Activated CD8-positive, alpha-beta memory T cell treated with anti-CD3 and anti-CD28 coated beads for 48 hours (primary cell): ENCODE results near the gene KLF16.

ENCODE experiments used
- DNase-seq, 3 experiments: peaks; one replicate each; pipeline ENCODE4 v3.0.0-alpha.2; 2020; ENCODE audit warnings: low read depth in 2 of 3, low spot score in 2 of 3

The KLF16 gene

DNA sequence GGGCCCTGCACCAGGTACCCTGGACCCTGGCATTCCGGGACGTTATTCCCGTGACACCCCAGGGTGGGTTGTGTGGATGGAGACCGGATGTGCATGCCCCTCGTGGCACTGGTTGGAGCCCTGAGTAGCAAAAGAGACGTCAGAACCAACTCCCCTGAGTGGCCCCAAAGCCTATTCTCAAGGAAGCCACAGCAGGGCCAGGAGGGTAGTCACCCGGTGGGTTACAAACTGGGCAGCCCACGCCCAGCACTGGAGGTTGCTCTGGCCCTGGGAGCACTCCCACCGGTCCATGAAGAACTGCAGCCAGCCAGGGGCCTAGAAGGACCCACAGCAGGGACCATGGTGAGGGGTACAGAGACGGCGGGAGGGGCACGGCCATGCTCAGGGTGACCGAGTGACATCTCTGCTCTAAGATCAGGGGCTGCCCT is 7.5 kb downstream of the KLF16 start:
- no peak for DNase-seq

DNA sequence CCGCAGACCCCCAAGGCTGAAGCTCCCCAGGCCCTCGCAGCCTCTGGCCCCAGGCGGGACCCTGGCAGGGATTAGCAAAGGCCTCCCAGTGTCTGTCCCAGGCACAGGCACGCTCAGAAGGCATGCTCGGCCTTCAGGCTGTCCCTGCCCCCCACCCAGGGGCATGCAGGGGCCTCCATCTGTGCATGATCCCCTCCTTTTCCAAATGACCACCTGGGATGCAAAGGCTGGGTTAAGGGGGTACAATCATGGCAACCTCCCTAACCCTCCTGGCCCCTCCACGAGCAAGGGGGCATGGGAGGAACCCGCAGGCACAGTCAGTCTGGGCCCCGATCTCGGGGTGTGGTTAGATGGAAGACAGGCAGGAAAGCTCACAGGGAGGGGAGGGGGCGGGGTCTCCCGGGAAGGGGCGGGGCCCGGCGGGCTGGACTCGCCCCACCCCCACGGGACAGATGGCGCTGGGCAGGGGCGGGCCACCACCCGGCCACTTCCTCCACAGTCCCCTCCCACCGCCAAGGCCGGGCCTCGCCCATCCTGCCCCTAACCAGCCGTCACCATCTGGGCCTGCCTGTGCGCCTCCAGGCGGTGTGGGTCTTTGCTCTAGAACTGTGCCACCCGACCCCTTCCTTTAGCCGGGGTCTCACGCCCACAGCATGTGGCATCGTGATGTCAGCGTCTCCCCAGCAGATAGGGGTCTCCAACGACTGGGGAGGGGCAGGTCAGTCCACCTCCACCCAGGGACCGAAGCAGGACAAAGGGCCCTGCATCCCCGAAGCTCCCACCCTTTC is 8.1 kb downstream of the KLF16 start:
- peak; percentile 69 to 75 (median 69) for DNase-seq

DNA sequence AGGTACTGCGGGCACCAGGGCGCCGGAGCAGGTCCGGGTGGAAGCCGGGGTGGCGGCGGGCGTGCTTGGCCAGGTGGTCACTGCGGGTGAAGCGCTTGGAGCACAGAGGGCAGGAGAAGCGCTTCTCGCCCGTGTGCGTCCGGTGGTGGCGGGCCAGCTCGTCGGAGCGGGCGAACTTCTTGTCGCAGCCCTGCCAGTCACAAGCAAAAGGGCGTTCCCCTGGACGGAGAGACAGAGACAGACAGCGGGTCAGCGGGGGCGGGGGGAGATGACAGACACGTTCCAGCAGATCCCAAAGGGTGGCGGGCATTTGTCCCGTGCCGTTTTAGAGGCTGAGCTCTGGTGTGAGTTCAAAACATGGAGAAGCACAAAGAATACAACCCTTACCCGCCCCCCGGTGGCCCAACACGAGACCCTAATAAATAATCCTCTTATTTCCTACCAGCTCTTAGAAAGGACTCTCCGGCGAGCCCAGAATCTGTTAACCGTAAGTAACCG is 8.8 kb downstream of the KLF16 start:
- DNase-seq, result no peak

DNA sequence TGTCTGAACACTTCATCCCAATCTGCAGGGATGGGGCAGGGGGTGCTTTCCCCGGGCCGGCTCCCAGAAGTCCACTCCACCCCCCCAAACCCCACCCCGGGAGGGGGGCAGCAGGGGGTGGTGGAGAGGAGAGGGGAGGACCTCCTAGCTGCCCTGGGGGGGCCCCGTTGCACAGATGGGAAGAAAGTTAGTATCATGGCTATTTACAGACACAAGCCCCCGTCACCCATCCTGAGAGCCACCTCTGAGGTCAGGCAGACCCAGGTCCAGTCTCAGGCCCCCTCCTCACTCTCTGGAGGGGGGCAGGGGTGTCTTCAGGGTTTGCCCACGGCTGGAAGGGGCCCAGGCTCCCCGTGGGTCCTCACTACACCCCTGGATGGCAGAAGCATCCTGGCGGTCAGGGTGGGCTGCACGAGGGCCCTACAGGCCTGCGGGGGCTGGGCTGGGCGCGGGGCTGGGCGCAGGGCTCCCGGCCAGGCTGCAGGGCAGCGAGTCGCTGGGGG is 9.3 kb downstream of the KLF16 start:
- no peak for DNase-seq

DNA sequence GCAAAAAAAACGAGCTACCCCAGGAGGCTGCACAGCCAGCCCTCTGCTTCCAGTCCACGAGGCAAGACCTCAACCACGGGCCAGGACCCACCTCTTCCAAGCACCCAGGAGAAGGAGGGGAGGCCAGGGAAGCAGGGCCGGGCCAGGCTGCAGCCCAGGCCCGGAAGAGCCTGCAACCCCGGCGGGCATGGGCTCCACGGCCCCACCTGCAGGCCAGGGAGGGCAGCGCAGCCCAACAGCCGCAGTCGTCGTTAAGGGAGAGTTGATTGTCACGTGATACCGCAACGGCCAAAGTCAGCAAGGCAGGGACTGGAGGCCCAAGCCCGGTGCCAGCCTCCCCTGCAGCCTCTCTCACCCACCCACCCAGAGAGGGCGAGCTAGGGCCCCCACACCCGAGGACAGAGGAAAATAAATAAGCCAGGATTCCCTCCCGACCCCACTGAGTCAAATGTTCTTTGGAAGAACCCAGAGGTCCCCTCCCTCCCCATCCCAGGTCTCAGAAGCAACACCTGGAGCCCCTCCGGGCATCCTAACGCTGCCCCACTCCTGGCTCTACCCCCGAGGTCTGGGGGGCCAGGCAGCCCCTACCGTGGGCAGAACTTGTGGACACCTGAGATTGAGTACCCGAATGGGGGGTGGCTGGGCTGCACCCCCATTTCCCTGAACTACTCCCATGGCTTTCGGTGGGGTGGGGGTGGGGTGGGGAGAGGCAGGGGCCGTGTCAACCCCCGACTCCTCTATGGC is 9.9 kb downstream of the KLF16 start:
- DNase-seq, result peak; percentile 68 to 69 (median 68)

DNA sequence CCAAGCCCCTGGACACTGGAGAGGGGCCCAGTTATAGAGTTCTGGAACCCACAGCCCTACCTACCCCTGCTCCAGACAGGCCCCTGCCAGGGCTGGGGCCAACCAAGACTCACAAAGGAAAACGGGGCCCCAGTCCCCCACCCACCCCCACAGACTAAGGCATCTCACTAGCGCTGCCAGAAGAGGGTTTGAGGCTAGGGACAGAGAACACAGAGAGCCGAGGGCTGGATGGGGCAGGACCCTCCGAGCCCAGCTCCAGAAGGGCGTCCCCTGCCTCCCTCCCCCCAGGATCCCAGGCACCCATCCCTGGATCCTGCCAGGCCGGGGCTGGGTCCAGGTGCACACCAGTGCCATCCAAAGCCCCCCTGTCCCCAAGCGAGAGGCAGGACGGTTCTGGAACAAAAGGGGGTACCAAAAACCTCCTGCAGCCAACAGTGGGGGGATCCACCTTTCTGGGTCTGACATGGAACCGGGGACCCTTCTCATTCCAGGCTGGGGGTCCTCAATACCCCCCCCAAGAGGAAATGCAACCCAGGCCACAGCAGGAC is 10.7 kb downstream of the KLF16 start:
- DNase-seq, result no peak

DNA sequence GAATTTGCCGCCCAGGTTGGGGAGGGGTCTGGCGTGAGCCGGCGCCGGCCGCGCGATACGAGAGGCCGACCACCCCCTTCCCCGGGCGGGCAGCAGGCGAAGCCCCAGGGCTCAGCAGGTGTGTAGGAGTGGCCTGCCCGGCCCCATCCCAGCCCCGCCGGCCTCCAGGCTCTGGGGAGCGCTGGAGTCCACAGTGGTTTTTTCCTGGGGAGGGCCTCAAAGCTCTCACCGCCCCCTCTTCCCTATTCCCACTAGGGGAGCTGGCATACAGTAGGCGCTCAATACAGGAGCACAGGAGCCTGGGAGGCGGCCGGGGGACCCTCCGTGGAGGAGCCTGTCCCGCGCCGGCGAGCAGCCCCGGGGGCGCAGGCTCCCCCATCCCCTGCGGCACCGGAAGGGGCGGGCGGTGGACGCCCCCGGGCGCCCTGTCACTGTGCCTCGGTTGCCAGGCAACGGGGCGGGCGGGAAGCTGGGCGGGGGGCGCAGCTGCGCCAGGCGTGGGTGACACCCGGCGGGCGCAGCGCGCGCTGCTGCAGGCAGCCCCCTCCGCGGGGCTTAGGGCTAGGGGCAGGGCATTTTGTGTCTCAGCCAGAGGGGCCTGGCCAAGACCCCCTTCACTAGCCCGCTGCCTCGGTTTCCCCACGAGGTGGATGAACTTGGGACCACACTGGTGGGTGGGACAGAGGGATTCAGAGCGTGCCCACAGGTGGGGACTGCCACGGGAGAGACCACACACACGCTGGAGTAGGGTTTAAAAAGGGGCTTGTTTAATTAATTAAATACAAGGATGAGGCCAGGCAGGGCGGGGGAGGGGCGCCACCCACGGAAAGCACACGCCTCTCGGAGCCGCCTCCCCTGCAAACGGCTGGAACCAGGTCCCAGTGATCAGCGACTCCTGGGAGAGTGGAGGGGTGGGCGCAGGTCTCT is 11.5 kb downstream of the KLF16 start:
- no peak for DNase-seq

DNA sequence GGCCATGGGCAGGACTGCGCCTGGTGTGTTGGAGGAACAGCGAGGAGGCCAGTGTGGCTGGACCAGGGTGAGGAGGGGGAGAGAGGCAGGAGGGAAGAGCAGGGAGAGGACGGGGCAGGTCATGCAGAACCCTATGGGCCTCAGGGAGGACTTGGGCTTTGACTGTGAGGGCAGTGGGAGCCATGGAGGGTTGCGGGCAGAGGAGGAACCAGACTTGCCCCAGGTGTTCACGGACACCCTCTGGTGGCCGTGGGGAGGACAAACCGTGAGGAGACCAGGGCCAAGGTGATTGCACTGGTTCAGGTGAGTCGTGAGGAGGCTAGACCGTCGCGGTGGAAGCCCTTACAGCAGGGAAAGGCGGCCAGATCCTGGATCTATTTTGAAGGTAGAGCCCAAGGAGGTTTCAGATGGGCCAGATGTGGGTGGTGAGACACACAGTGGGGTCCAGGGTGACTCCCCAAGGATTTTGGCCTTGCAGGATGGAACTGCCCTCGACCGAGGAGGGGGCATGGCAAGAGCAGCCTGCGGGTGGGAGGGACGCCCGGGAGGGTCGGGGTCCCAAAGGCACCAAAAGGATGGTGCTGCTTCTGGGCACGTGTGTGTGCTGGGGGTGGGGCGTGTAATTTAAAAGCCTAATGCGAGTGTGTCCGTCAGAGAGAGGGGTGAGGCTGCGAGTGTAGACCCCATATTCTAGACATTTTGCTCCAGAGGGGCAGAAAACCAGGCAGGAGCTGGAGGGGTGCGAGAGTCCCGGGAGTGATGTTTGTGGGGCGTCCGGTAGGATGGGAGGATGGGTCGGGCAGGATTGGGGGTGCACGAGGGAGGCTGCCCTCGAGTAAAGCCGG is 12.3 kb downstream of the KLF16 start:
- DNase-seq, result no peak

DNA sequence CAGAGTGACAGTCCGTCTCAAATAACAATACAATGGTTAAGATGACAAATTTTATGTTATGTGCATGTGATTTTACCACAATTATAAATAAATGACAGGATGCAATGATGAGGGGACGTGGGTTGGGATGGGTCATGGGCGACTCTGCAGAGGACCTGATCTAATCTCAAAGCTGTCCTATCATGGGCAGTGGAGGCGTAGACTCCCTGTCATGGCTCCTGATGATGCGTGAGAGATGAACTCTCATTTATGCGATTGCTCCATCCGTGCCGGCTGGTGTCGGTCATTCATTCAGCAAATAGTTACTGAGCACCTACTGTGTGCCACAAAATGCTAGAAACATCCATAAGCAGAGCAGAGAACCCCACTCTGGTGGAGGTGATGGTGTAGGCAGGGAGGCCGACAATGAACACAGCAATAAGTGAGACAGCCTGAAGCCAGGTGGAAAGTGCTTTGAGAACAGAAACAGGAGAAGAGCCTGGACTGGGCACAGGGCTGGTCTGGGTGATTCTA is 13.4 kb downstream of the KLF16 start:
- no peak for DNase-seq

DNA sequence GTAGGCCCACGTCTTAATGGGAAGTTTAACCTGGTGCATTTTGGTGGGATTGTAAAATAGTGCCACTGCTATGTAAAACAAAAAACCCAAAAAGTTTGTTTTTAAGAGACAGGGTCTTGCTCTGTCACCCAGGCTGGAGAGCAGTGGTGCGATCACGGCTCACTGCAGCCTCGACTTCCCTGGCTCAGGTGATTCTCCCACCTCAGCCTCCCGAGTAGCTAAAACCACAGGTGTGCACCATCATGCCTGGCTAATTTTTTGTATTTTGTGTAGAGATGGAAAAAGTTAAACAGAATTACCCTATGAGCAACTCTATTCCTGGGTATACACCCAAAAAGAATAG is 14.3 kb downstream of the KLF16 start:
- no peak for DNase-seq

DNA sequence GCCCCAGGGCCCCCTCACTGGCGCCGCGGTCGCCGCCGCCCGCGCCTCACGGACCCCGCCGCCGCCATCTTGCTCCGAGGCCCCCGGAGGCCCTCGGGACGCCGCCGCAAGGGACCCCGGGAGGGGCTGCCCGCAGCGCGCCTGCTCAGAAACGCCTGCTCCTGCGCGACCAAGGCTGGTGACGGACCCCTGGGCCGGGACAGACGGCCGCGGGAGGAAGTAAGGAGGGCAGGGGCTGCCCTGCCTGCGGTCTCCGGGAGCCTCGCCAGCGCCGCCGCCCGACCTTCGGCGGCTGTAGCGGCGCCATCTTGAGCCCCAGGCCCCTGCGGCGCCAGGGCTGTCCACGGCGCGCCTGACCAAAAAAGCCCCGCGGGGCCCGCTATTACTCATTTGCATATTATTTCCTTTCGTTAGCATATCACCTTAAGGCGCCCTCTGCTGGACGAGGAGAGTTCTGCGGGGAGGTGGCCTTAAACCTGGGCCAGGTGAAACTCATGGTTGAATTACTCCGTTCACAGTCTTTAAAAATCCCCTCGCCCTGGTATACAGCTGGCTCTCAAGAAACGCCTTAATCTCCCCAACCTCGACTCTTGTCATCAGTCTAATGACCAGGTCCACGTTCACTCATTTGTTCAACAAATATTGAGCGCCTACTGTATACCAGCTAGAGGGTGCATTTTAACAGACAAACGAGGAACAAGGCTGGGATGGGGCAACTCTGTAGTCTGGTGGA is 14.8 kb downstream of the KLF16 start, which contains the start of gene REXO1:
Gene REXO1 (minus strand): TSS at position 85 of the 733 bp plus-strand sequence. CDS start 125 bp downstream, outside the sequence.
- peak; percentile 89 to 98 (median 98) for DNase-seq

DNA sequence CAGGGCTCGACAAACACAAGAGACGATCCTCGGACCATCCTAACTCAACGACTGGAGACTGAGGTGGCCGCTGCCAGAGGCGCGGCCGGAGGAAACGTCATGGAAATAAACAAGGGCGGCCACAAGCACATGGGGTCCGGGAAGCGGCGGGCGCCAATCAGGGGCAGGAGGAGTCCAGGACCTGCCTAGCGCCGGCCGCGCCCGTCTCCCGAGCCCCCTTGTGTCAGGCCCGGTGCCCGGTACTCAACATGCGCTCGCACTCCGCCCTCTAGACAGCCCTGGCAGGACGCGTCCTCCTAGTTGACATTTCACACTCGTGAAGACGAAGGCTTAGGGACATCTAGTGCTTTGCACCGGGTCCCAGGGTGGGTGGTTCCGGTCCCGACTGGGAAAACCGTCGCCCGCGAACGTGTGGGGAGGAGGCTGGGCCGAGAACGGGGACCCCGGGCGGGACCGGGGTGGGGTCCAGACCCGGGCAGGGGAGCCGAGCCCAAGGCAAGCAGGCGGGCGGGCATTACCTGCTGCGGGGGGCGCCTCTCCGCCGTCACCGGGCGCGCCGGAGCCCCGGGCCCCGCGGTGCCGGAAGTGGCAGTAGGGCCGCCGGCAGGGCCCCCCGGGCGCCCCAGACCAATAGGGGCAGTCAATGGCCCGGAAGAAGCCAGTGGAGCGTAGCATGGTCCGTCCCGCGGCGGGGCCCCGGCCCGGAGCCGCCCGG is 15.5 kb downstream of the KLF16 start:
- DNase-seq, result no peak

DNA sequence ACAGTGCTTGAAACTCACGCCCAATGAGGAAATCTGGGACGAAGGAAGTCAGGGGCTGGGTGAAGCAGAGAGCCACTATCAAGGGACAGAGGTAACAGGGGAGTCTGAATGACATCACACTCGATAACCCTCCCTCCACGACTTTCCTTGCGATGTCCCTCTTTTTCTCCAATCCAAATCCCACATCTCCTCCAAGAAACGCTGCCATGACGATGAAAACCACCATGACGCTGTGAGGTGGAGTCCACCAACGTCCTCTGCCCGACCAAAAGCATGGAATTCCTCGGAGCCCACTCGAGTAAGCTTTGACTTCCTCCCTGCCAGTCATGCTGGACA is 16.1 kb downstream of the KLF16 start:
- DNase-seq, result no peak

DNA sequence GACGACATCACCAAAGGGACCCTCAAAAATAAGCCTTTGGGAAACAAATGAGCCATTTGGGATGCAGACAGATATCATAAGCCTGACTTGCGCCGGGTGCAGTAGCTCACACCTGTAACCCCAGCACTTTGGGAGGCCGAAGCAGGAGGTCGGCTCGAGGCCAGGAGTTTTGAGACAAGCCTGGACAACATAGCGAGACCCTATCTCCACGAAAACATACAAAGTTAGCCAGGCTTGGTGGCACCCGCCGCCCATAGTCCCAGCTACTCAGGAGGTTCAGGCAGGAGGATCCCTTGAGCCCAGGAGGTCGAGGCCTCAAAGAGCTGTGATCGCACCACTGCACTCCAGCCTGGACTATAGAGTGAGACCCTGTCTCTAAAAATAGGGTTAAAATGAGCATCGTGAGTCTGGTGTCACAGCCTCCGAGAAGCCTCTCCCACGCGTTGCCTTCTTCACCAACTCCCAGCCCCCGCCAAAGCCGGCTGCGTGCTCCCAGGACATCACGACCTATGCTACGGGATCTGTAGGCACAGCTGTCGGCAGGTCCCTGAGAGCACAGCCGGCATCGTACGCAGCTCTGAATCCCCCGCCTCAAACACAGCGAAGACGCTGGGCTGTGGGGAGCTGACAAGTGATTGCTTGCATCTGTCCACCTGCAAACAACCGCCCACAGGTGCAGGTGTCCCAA is 16.7 kb downstream of the KLF16 start:
- DNase-seq, result no peak

DNA sequence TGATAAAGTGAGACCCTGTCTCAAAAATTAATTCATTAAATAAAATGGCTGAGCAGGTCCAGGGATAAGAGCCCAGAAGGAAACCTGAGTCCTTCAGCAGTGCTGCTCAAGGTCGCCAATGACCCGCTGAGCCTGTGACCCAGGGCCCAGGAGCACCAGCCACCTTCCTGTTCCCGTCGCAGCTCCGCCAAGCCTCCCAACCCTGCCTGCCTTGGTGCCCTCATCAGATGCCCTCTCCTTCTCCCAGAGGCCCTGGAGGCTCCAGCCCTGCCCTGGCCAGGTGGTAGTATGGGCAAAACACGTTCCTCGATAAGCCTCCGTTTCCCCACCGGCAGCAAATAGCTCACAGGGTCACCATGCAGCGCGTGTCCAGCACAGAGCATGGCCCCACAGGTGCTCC is 17.7 kb downstream of the KLF16 start:
- no peak for DNase-seq

DNA sequence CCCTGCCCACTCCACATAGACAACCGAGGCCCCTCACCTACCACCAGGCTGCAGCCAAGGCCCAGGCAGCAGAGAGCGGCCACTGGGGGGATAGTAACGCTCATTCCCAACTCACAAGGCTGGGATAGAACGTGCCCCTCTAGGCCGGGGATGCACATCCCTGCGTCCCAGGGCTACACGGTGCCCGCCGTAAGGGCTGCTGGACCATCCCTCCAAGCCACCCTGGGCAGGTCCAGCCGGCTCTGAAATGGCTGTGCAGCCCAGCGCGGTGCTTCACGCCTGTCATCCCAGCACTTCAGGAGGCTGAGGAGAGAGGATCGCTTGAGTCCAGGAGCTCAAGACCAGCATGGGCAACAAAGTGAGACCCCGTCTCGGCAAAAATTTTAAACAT is 18.3 kb downstream of the KLF16 start:
- no peak for DNase-seq

DNA sequence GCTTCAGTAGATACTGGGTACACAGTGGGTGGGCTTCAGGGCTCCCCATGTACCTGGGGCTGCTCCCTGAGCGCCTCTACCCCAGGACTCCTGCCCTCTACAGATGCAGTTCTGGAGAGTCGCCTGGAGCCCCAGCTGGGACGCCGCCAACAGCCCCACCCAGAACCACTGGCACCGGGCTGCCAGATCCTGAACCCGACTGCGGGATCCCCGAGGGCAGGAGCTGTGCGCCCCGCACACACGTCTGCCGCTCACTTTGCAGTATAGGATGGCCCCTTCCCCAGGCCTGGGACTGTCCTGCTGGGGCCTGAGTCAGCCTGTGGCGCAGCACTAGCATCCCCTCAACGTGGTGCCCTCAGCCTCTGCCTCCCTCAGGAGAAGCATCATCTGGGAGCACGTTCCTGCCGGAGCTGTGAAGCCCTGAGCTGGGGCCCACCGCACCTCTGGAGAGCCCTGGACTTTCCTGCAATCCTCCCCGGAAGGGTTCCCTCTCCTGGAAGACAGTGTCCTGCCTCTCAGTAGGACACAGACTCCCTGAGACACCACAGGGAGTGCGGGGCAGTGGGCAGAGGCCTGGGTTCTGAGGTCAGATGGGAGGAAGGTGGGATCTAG is 18.8 kb downstream of the KLF16 start:
- DNase-seq, result no peak
